AG04450 (cell line): ENCODE results near the gene CYTH3. TPM values are rescaled to one million over a fixed set of nuclear protein-coding genes. Genes with fewer than 3 reads are reported as not detected.

Experiments used
- CTCF ChIA-PET: fragments of 300-600, 350-600 bp; formaldehyde crosslinking; extraction: SDS; loops from one replicate; lab custom pipeline; 2022; ENCODE audit warnings: antibody characterized with exemption, inconsistent platforms; lab: Charles Lee
- POLR2A ChIA-PET: fragments of 350-600 bp; formaldehyde crosslinking; extraction: SDS; loops from one replicate; lab custom pipeline; 2021; ENCODE audit warnings: antibody characterized with exemption, inconsistent platforms; lab: Yijun Ruan, JAX
- DNase-seq: peaks from one replicate; pipeline ENCODE4 v3.0.0-alpha.2; 2011; ENCODE audit warnings: low read depth, low spot score
- H3K27ac ChIP-seq: one replicate; pipeline ENCODE4 v1.5.1; 2012; ENCODE audit warnings: low read depth, low read length, control low read depth
- H3K27me3 ChIP-seq: one replicate; pipeline ENCODE4 v1.6.0; 2012; ENCODE audit warnings: low read length; ENCODE audit not compliant: control insufficient read depth, insufficient read depth
- H3K4me3 ChIP-seq: 2 replicates; pipeline ENCODE4 v1.5.1; 2011; ENCODE audit warnings: mild to moderate bottlenecking, low read depth, low read length, control low read depth
- H3K9me3 ChIP-seq: 2 replicates; pipeline ENCODE4 v1.5.1; 2012; ENCODE audit warnings: low read length; ENCODE audit not compliant: control insufficient read depth, insufficient read depth
- CTCF ChIP-seq: IDR thresholded peaks from 2 replicates; pipeline ENCODE4 v1.5.1; 2011; ENCODE audit warnings: low read depth, low read length, control low read depth, inconsistent platforms
- polyA plus RNA-seq: library from polyadenylated mRNA; depleted of rRNA; stranded (reverse); fragments of >200 nt; gene quantifications from 2 replicates; pipeline ENCODE4 v1.2.3, GENCODE V29; 2011

The CYTH3 gene
- polyA plus RNA-seq, 1 experiment: 30.2 TPM

DNA sequence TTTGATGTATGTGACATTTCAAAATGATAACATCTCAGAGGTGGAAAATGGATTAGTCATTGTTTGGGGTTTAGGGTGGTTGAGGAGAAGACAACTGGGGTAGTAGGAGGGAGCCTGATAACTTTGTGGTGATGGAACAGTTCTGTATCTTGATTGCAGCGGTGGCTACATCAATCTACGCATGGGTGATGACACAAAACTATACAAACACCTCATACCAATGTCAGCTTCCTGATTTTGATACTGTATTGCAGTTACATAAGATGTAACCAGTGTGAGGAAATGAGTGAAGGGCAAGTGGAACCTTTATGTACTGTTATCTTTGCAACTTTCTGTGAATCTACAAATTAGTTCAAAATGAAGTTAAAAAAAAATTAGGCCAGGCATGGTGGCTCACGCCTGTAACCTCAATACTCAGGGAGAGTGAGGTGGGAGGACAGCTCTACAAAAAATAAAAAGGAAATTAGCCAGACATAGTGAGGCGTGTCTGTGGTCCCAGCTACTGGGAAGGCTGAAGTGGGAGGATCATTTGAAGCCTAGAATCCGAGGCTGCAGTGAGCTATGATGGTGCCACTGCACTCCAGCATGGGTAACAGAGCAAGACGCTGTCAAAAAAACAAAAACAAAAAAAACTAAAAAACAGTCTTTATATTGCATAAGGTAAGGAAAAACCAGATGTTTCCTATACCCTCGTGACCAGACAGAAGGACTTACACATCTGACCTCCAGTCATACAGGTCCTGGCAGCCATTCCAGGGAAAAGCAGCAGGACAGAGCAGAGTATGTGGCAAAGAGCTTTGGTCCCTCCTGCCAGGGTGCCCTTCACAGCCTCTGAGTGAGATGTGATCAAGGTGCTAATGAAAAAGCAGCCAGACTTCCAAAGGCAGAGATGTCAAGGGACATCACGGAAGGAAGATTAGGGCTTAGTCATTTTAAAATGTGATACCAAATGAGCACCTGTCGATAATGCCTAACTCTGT lies 50.8 kb downstream of the CYTH3 start:
- H3K9me3 ChIP-seq: no peaks in the 10 kb centered on the region
- no peak for TF ChIP-seq CTCF
- H3K27me3 ChIP-seq: no peaks in the 10 kb centered on the region
- H3K4me3 ChIP-seq: no peak overlapping the region
- POLR2A ChIA-PET: no interaction called here
- no peak for DNase-seq
- CTCF ChIA-PET: interaction anchor here (0.6 to 1.2 kb wide), 4 partner anchors 61 to 393 kb away, joined by 4 to 5 read pairs (median 5); no protein-coding TSS in a partner anchor
- H3K27ac ChIP-seq: no peak overlapping the region

- no peak for TF ChIP-seq CTCF
- CTCF ChIA-PET: interaction anchor here (1.2 kb wide), 1 partner anchor 58 kb away, joined by 3 read pairs; no protein-coding TSS in a partner anchor
These were observed 54.1 kb downstream of the CYTH3 start for GRCh38 chr7:6218329-6218728.

GRCh38 chr7:6212008-6212407 lies 60.4 kb downstream of the CYTH3 start:
- POLR2A ChIA-PET: no interaction called here
- TF ChIP-seq CTCF: no peak
- Histone ChIP-seq H3K9me3 (no peaks in the 10 kb centered on the region; the same call in 1 of the 2 replicates), H3K27me3 (no peaks in the 10 kb centered on the region), H3K27ac (no peak overlapping the region), H3K4me3 (no peak overlapping the region)
- DNase-seq: no peak
- CTCF ChIA-PET: no interaction called here

More at GRCh38 chr7:6218329-6218728, 54.1 kb downstream of the CYTH3 start:
- POLR2A ChIA-PET: interaction anchor here (0.6 kb wide), 2 partner anchors 17 to 89 kb away, joined by 4 to 6 read pairs; no protein-coding TSS in a partner anchor
- Histone ChIP-seq H3K4me3 (no peak overlapping the region), H3K9me3 (no peaks in the 10 kb centered on the region; the same call in 1 of the 2 replicates), H3K27me3 (no peaks in the 10 kb centered on the region), H3K27ac (no peak overlapping the region)
- no peak for DNase-seq

- POLR2A ChIA-PET: no interaction called here
- TF ChIP-seq CTCF: no peak
- Histone ChIP-seq H3K27ac (no peak overlapping the region), H3K27me3 (no peaks in the 10 kb centered on the region), H3K9me3 (no peaks in the 10 kb centered on the region; the same call in 1 of the 2 replicates), H3K4me3 (no peak overlapping the region)
- CTCF ChIA-PET: no interaction called here
- no peak for DNase-seq
These were observed 61.6 kb downstream of the CYTH3 start for GRCh38 chr7:6210621-6211372.
